B cell (primary cell): ENCODE data around the gene ARL14EP.

Experiments used
- CTCF ChIP-seq: fragments of 200-600 bp; IDR thresholded peaks from one replicate; pipeline ENCODE4 v1.8.0; 2022; ENCODE audit warnings: antibody characterized with exemption, mild to moderate bottlenecking
- EZH2 ChIP-seq: IDR thresholded peaks from 2 replicates; pipeline ENCODE4 v1.6.1; 2012; ENCODE audit warnings: borderline replicate concordance, low read depth, mild to moderate bottlenecking, moderate library complexity, low read length; ENCODE audit not compliant: insufficient read depth, poor library complexity, severe bottlenecking

DNA sequence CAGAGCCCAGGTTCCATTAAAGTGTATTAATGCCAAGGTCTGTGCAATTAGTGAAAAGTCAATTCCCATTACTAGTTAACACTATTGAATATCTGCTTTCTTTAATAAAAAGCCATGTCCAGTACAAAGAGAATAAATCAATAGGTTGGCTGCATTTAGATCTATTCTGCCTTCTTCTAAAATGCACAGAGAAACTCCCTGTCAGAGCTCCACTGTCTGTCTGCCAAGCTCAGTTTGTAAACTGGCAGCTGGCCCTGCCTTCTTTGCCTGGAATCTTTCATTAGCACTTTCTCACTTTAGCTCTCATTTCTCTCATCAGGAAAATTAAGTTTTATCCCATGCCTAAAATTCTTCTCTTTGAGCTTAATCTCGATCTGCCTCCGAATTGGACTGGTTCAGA is 35.6 kb downstream of the ARL14EP start:
- TF ChIP-seq CTCF (no peak), EZH2 (no peak)
